Activated CD8-positive, alpha-beta memory T cell treated with anti-CD3 and anti-CD28 coated beads for 24 hours (primary cell): ENCODE measurements around the gene PRR29.
"Not testable (repeated sequence)": the region's sequence is repeated elsewhere in the genome, so short reads cannot be mapped to it uniquely, and the experiment has no call there.

Source experiments
- DNase-seq: peaks from one replicate; pipeline ENCODE4 v3.0.0-alpha.2; 2020

PRR29 gene

DNA sequence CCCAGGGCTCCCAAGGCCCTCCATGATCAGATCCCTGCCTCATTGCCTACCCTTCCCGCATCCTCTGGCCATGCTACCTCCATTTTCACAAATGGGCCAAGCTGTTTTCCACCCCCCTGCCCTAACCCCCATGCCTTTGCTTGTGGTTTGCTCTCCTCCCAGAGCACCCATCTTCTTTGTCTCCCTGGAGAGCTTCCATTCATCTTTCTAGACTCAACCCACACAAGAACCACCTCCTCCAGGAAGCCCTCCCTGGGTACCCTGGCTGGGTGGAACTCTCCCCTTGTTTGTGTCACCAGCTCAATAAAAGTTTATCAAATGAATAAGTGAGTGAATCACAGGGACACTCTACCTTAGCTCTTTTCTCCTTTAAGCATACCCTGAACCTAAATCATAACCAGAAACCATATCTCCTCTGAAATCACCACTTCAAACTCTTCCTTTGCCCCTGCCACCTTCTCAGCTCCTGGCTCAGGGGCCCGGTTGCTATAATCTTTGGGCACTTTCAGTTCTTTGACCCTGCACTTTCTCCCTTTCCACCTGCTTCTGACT, 22.5 kb upstream of the PRR29 start:
- no peak for DNase-seq

- DNase-seq, result no peak
Measured at GRCh38 chr17:63976702-63977101, 21.4 kb upstream of the PRR29 start.

- DNase-seq, result no peak
Measured at GRCh38 chr17:63978272-63979200, 19.6 kb upstream of the PRR29 start.

GRCh38 chr17:63982641-63983040, 15.5 kb upstream of the PRR29 start:
- DNase-seq, result not testable (repeated sequence)

GRCh38 chr17:63983320-63983719, 14.8 kb upstream of the PRR29 start:
- no peak for DNase-seq

DNA sequence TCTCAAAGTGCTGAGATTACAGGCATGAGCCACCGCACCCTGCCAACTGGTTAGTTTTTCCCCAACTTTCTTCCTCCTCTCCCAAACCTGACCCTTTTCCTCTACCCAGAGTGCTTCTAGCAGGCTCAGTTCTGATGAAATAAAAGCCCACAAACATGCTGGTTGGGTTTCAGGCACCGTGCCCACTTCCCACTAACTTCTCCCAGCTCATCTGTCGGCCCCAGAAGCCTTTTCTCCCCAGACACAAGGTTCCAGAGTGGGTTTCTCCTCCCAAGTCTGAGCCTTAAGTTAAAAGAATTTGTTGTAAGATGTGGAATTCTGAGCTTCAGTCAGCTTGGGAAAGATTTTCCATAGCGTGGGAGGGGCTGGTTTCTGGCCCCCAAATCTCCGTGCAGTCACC, 13.9 kb upstream of the PRR29 start:
- no peak for DNase-seq

- DNase-seq, result peak; percentile 75
Measured at GRCh38 chr17:63984651-63985386, 13.3 kb upstream of the PRR29 start.

DNA sequence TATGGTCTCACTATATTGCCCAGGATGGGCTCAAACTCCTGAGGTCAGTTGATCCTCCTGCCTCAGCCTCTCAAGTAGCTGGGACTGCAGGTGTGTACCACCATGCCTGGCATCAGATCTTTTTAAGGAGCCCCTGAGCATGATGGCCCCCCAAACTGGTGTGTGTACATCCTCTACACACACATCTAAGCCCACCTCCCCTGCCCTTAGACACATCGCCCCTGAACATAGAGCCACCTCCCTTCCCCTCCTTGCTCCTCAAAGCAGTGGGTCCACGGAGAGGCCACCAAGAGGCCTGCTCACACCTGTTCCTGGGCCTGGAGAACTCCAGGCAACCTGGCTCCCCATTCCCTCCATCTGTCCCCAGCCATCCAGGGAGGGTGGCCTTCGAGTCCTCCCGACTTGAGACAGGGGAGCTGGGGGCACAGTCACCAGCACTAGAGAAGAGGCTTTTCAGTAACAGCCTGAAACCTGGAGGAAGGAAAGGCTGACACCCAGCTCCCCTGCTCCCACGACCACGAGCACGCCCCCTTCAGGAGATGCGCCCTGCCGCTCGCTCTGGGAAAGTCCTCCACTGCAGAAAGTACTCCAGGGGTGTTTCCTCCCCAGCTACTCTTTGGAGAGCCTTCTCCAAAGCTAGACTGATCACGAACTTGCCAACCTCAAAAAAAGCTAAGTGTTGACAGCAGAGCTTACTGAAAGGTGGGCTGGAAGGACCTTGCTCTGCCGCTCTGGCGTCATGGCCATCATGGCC, 12.6 kb upstream of the PRR29 start:
- DNase-seq, result no peak

- no peak for DNase-seq
Measured at GRCh38 chr17:63986821-63987220, 11.3 kb upstream of the PRR29 start.

DNA sequence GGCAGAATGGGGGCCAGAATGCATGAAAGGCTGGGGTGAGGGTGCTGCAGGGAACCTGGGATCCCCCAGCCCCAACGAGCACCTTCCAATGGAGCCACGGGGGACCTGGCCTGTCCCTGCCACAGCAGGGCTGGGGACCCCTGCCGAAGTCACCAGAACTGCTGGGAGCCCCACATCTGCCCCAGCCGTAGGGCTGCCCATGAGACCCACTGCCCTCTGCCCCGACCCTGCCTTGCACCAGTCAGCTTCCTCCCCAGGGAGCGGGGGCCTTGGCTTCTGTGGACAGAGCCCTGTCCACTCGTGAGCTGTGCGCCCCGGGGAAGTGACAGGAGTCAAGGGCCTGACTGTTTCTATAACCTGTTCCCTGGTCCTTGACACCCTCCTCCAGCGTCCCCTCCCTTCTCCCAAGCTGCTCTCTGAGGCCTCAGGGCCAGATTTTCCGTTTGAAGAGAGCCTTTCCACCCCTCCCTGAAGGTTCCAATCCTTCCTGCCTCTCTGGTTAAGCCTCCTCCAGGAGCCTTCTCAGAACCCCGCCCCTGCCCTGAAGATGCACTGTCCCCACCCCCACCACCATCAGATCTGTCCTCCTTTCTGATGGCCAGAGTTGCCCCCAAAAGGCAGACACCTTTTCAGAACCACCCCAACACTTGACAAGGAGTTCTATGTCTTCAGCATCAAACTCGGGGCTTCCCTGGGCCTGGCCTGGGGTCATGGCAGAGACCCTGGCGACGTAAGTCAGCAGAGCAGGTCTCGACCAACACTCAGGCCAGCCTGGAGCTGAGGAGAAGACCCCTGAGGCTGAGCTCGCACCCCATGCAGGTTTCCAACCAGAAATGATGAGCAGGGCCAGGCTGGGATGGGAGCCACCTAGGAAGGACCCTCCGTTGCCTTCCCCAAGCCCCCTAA, 10.7 kb upstream of the PRR29 start:
- no peak for DNase-seq

GRCh38 chr17:63988127-63988478, 10.0 kb upstream of the PRR29 start:
- DNase-seq, result no peak

GRCh38 chr17:63988741-63989621, 9.2 kb upstream of the PRR29 start:
- no peak for DNase-seq

- DNase-seq, result no peak
Measured at GRCh38 chr17:63989622-63990345, 8.4 kb upstream of the PRR29 start.

GRCh38 chr17:63991611-63992010, 6.5 kb upstream of the PRR29 start:
- DNase-seq, result no peak

DNA sequence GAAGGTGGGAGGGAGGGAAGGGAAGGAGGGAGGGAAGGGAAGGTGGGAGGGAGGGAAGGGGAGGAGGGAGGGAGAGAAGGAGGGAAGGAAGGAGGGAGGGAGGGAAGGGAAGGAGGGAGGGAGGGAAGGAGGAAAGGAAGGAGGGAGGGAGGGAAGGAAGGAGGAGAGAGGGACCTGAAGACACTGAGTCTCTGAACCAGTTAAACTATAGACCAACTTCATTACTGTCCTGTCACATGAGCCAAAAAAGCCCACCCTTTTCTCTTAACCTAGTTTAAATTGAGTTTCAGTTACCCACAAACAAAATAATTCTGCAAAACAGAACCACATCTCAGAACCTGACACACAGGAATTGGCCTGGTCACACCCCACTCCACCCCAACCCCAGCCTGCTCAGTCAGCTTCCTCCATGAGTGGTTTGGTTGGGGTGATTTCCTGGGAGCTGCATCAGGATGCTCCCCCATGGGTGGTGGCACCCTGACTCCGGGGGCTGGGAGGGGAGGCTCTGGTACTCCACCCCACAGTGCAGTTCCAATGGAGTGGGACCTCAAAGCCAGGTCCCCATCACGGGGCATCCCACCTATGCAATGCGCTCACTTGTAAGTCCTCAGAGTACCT, 4.7 kb upstream of the PRR29 start:
- peak; percentile 55 for DNase-seq

GRCh38 chr17:63995626-63996025, 2.5 kb upstream of the PRR29 start:
- DNase-seq, result peak; percentile 43

DNA sequence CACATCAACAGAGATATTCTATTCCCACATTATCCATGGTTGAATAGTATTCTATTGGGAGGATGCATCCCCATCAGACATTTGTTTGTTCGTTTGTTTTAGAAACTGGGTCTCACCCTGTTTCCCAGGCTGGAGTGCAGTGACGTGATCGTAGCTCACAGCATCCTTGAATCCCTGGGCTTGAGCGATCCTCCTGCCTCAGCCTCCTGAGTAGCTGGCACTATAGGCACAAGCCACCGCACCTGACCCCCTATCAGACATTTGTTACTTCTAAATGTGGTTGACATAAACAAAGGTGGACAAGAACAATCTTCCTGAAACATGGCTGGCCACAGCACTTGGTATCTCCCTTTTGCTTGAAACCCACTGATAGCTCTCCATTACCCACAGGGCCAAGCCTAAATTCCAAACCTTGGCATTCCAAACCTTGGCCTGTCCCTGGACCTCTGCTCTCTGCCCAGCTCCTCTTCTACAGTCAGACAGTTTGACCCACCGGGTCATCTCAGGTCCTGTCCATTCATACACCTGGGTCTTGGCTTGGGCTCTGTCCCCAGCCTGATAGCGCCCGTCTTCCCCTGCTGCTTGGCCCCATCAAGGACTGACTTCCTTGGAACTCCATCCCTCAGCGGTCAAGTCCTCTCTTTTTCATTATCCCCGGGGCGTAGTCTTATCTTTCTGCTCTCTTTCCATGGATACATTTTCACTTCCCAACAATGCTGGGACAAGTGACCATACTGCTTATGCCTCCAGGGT, 1.5 kb upstream of the PRR29 start:
- peak; percentile 53 for DNase-seq

DNA sequence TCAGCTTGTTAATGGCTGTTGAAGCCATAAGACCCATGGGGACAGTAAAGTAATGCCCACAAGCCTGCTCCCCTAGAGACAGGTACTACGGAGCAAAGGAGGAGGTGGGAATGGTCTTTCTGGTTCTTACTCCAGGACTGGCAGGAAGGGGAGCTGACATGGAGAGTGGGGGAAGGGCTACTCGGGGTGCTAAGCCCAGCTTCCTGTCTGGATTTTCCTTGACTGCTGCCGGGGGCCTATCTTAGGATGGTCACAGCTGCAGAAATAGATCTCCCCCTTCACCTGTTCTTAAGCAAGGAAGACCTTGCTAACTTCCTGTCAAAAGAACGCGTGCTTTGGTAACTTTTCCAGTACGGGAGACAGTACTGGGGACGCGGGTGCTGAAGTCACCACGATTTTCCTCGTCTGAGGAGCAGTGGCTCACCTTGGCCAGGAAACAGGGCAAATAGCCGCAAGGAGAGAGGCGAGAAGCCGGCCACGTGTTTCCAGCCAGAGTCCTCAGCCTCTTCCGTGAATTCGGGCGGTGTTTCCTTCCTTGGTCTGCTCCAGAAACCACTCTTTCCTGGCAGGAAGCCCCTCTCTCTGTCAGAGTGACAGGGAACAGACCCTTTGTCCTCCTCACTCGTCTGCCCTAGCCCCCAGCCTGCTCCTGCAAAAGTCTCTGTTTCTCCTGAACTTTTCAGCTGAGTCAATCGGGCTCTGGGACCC, 656 bp upstream of the PRR29 start:
- DNase-seq, result peak; percentile 58
